Astrocyte (in vitro differentiated cells and primary cell): ENCODE data around the gene SLC12A8. TPM values are rescaled to one million over a fixed set of nuclear protein-coding genes. Genes with fewer than 3 reads are reported as not detected.
A peak's percentile ranks its signal among the peaks of the same experiment; 100 is the strongest.

ENCODE experiments used
- DNase-seq: peaks from one replicate; pipeline ENCODE4 v3.0.0-alpha.2; 2010; ENCODE audit warnings: low read depth
- FAIRE-seq: peaks from 2 replicates; lab custom pipeline; 2011; peaks lifted over from hg19 to GRCh38; lab: Jason Lieb, UNC
- H2AFZ ChIP-seq: 2 replicates; pipeline ENCODE4 v1.6.0; 2012; ENCODE audit warnings: low read depth, low read length, inconsistent platforms
- H3K27ac ChIP-seq: 2 replicates; pipeline ENCODE4 v1.5.1; 2011; ENCODE audit warnings: low read depth, low read length, inconsistent platforms
- H3K27me3 ChIP-seq: 2 replicates; pipeline ENCODE4 v1.6.0; 2011; ENCODE audit warnings: low read length, inconsistent platforms; ENCODE audit not compliant: insufficient read depth
- H3K36me3 ChIP-seq: 2 replicates; pipeline ENCODE4 v1.5.1; 2011; ENCODE audit warnings: low read length, inconsistent platforms; ENCODE audit not compliant: insufficient read depth
- H3K4me1 ChIP-seq: 2 replicates; pipeline ENCODE4 v1.5.1; 2011; ENCODE audit warnings: low read length, inconsistent platforms; ENCODE audit not compliant: insufficient read depth
- H3K4me2 ChIP-seq: 2 replicates; pipeline ENCODE4 v1.6.0; 2012; ENCODE audit warnings: low read length, inconsistent platforms
- H3K4me3 ChIP-seq: 2 replicates; pipeline ENCODE4 v1.5.1; 2011; ENCODE audit warnings: low read depth, mild to moderate bottlenecking, low read length, inconsistent platforms; ENCODE audit not compliant: insufficient read depth
- H3K79me2 ChIP-seq: 2 replicates; pipeline ENCODE4 v1.6.0; 2012; ENCODE audit warnings: mild to moderate bottlenecking, low read length, inconsistent platforms; ENCODE audit not compliant: insufficient read depth
- H3K9ac ChIP-seq: 2 replicates; pipeline ENCODE4 v1.6.0; 2012; ENCODE audit warnings: mild to moderate bottlenecking, low read length, inconsistent platforms
- H3K9me3 ChIP-seq: 2 replicates; pipeline ENCODE4 v1.5.1; 2012; ENCODE audit warnings: low read depth, mild to moderate bottlenecking, low read length, inconsistent platforms; ENCODE audit not compliant: insufficient read depth
- H4K20me1 ChIP-seq: 2 replicates; pipeline ENCODE4 v1.6.0; 2012; ENCODE audit warnings: low read length, inconsistent platforms; ENCODE audit not compliant: insufficient read depth
- H3K27ac Mint-ChIP-seq: one replicate; pipeline ENCODE4 v1.8.0; 2021; ENCODE audit warnings: mild to moderate bottlenecking, mixed read lengths; ENCODE audit not compliant: unreplicated experiment
- H3K27me3 Mint-ChIP-seq: one replicate; pipeline ENCODE4 v1.8.0; 2021; ENCODE audit warnings: low read depth, mixed read lengths; ENCODE audit not compliant: unreplicated experiment
- H3K36me3 Mint-ChIP-seq: one replicate; pipeline ENCODE4 v1.8.0; 2021; ENCODE audit warnings: low read depth, mixed read lengths; ENCODE audit not compliant: unreplicated experiment
- H3K4me1 Mint-ChIP-seq: one replicate; pipeline ENCODE4 v1.8.0; 2021; ENCODE audit warnings: low read depth, mixed read lengths; ENCODE audit not compliant: unreplicated experiment
- H3K4me3 Mint-ChIP-seq: one replicate; pipeline ENCODE4 v1.8.0; 2021; ENCODE audit warnings: mild to moderate bottlenecking, moderate library complexity, mixed read lengths; ENCODE audit not compliant: unreplicated experiment
- H3K9me3 Mint-ChIP-seq: one replicate; pipeline ENCODE4 v1.8.0; 2021; ENCODE audit warnings: mild to moderate bottlenecking, mixed read lengths; ENCODE audit not compliant: unreplicated experiment
- EZH2 ChIP-seq: IDR thresholded peaks from 2 replicates; pipeline ENCODE4 v1.6.1; 2012; ENCODE audit warnings: mild to moderate bottlenecking, low read length, inconsistent platforms; ENCODE audit not compliant: insufficient read depth
- total RNA-seq: library from RNA; stranded (reverse); gene quantifications from 2 replicates; pipeline ENCODE4 v1.2.1, GENCODE V29; 2021
- TF ChIP-seq, protein P1 (sequence below): IDR thresholded peaks from 2 replicates; pipeline ENCODE4 v1.5.1; 2011; ENCODE audit warnings: low read depth, mild to moderate bottlenecking, inconsistent platforms, low read length, moderate library complexity; ENCODE audit not compliant: insufficient read depth

Gene SLC12A8
- total RNA-seq, 1 donor from 2014 or later: 4.2 TPM

DNA sequence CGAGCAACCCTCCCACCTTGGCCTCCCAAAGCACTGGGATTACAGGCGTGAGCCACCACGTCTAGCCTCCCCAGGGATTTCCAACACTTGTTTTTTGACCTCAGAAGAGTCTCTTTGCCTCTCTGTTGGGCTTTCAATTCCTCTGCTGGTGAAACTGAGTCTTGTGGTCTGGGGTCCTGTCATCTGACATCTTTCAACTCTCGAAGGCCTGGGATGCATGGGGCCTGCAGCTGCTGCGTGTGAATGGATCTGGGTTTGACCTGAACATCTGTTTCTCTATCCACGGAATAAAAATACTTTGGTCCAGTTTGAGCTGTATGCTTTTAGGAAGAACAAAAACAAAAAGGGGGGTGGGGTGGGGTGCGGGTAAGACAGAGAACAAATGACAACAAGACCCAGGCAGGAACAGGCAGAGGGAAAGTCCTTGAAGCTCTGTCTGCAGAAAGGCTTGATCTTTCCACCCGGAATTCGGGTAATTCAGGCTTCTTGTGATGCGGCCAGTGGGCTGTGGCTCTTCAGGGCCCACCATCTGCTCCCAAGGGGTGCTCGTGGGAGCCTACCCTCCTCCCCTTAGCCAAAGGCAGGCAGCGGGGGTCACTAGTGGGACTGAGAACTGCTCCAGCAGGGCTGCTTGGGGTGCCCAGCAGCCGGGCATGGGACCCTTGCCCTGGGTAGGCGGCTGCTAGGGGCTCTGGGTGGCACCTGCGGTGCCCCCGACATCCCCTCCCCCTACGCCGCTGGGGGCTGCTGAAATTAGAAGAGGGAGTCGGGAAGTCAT, 71.5 kb downstream of the SLC12A8 start:
- peak overlapping the region; percentile 75 for H2AFZ ChIP-seq
- H3K27ac ChIP-seq: peak overlapping the region; percentile 1
- no peaks in the 10 kb centered on the region for H3K9me3 ChIP-seq
- Mint-ChIP-seq H3K4me1 (peaks cover 47% of the 10 kb centered on the region), H3K4me3 (peak overlapping the region; percentile 60), H3K36me3 (no peaks in the 10 kb centered on the region), H3K27ac (no peak overlapping the region), H3K27me3 (peaks cover 4% of the 10 kb centered on the region), H3K9me3 (no peaks in the 10 kb centered on the region)
- H3K36me3 ChIP-seq: no peaks in the 10 kb centered on the region
- DNase-seq (no peak), FAIRE-seq (no peak)
- peak overlapping the region; percentile 66 for H3K9ac ChIP-seq
- peaks cover 62% of the 10 kb centered on the region for H3K4me1 ChIP-seq
- H3K79me2 ChIP-seq: no peaks in the 10 kb centered on the region
- H3K4me2 ChIP-seq: peak overlapping the region; percentile 74
- H3K4me3 ChIP-seq: peak overlapping the region; percentile 11
- H3K27me3 ChIP-seq: no peaks in the 10 kb centered on the region
- TF ChIP-seq, protein P1, sequence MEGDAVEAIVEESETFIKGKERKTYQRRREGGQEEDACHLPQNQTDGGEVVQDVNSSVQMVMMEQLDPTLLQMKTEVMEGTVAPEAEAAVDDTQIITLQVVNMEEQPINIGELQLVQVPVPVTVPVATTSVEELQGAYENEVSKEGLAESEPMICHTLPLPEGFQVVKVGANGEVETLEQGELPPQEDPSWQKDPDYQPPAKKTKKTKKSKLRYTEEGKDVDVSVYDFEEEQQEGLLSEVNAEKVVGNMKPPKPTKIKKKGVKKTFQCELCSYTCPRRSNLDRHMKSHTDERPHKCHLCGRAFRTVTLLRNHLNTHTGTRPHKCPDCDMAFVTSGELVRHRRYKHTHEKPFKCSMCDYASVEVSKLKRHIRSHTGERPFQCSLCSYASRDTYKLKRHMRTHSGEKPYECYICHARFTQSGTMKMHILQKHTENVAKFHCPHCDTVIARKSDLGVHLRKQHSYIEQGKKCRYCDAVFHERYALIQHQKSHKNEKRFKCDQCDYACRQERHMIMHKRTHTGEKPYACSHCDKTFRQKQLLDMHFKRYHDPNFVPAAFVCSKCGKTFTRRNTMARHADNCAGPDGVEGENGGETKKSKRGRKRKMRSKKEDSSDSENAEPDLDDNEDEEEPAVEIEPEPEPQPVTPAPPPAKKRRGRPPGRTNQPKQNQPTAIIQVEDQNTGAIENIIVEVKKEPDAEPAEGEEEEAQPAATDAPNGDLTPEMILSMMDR: no peak
- no peak for TF ChIP-seq EZH2
- no peaks in the 10 kb centered on the region for H4K20me1 ChIP-seq

DNA sequence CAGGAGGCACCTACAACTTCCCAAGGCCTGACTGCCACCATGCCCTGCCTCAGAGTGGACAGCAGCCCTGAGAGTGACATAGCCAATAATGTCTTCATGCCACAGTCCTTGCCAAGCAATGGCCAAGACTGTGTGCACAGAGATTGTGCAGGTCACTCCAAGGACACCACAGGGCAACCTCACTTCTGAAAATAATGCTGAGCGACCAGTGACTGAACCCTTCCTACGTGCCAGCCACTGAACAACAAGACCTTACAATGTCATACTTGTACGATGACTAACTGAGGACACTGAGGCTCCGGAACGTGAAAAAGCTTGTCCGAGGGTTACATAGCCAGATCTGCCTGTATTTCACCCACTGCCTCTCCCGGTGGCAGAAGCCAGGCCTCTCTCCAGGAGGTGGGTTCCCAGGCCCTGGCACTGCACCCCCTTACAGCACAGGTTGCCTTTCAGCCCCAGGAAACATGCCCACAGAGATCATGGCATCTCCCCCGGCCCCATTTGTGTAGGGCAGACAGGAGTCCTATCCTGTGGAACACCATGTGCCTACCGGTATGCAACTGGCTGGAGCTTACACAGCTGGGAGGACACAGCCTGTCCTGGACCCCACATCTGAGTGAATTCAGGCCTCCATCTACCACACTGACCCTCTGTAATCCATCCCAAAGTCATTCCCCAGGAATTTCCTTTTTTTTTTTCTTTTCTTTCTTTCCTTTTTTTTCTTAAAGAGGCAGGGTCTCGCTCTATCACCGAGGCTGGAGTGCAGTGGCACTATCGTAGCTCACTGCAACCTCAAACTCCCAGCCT, 72.3 kb downstream of the SLC12A8 start:
- Histone ChIP-seq H3K4me1 (peaks cover 62% of the 10 kb centered on the region), H3K27ac (peak overlapping the region; percentile 79), H2AFZ (peak overlapping the region; percentile 31), H3K9me3 (no peaks in the 10 kb centered on the region), H3K4me3 (no peak overlapping the region), H3K27me3 (no peaks in the 10 kb centered on the region), H3K4me2 (peak overlapping the region; percentile 74), H3K36me3 (no peaks in the 10 kb centered on the region), H3K79me2 (no peaks in the 10 kb centered on the region), H4K20me1 (no peaks in the 10 kb centered on the region), H3K9ac (peak overlapping the region; percentile 66)
- Mint-ChIP-seq H3K4me3 (peak overlapping the region; percentile 60), H3K27me3 (peaks cover 4% of the 10 kb centered on the region), H3K27ac (peak overlapping the region; percentile 75), H3K4me1 (peaks cover 48% of the 10 kb centered on the region), H3K9me3 (no peaks in the 10 kb centered on the region), H3K36me3 (no peaks in the 10 kb centered on the region)
- DNase-seq (peak; percentile 86), FAIRE-seq (peak; percentile 29)
- TF ChIP-seq, protein P1: no peak
- TF ChIP-seq EZH2: no peak
